AG09319 (cell line): ENCODE results near the gene SPARCL1.
"Not testable (repeated sequence)": the region's sequence is repeated elsewhere in the genome, so short reads cannot be mapped to it uniquely, and the experiment has no call there.

Source experiments
- DNase-seq: peaks from one replicate; pipeline ENCODE4 v3.0.0-alpha.2; 2010; ENCODE audit warnings: low read depth; ENCODE audit errors: extremely low read depth
- CTCF ChIP-seq: IDR thresholded peaks from 2 replicates; pipeline ENCODE4 v1.5.1; 2011; ENCODE audit warnings: low read depth, mild to moderate bottlenecking, inconsistent platforms, low read length, moderate library complexity

SPARCL1 gene

GRCh38 chr4:87465739-87466366 is 63.3 kb downstream of the SPARCL1 start:
- peak; percentile 51 for TF ChIP-seq CTCF
- peak; percentile 12 for DNase-seq

- no peak for TF ChIP-seq CTCF
- DNase-seq: no peak
Observed at GRCh38 chr4:87462102-87462501, 67.1 kb downstream of the SPARCL1 start.

- no peak for DNase-seq
- TF ChIP-seq CTCF: no peak
Observed at GRCh38 chr4:87461281-87461700, 67.9 kb downstream of the SPARCL1 start.

DNA sequence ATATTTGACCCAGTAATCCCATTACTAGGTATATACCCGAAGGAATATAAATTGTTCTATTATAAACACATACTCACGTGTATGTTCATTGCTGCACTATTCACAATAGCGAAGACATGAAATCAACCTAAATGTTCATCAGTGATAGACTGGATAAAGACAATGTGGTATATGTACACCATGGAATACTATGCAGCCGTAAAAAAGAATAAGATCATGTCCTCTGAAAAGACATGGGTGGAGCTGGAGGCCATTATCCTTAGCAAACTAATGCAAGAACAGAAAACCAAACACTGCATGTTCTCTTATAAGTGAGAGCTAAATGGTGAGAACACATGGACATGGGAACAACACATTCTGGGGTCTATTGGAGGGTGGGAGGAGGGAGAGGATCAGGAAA is 70.3 kb downstream of the SPARCL1 start:
- TF ChIP-seq CTCF: no peak

DNA sequence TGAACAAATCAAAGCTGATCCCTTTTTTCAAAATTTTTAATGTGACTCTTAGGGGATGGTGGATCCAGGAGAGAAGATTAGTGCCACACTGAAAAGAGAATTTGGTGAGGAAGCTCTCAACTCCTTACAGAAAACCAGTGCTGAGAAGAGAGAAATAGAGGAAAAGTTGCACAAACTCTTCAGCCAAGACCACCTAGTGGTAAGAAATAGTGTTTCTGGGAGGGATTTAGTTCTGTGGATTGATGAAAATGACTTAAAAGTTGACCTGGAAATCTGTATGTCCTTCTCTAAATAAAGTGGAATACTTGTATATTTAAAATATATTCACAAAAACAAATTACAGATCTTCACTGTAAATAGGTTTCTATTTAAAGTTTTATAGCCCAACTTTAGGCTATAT is 77.6 kb downstream of the SPARCL1 start:
- no peak for DNase-seq
- no peak for TF ChIP-seq CTCF

More for the DNA sequence above, 70.3 kb downstream of the SPARCL1 start:
- no peak for DNase-seq

- not testable (repeated sequence) for DNase-seq
Observed at GRCh38 chr4:87446375-87446774, 82.8 kb downstream of the SPARCL1 start.

GRCh38 chr4:87445964-87446363 is 83.2 kb downstream of the SPARCL1 start:
- TF ChIP-seq CTCF: no peak
- no peak for DNase-seq

- TF ChIP-seq CTCF: no peak
- no peak for DNase-seq
Observed at GRCh38 chr4:87444741-87445140, 84.4 kb downstream of the SPARCL1 start.
